Activated CD4-positive, alpha-beta T cell treated with anti-CD3 and anti-CD28 coated beads, Interleukin-2, amount 50 U/mL, for 4 hours (primary cell): ENCODE results near the gene PRPF38B.

Experiments used
- DNase-seq, 2 experiments: peaks; one replicate each; pipeline ENCODE4 v3.0.0-alpha.2; 2020

Gene PRPF38B

GRCh38 chr1:108718927-108719655 is 27.0 kb downstream of the PRPF38B start:
- no peak for DNase-seq

DNA sequence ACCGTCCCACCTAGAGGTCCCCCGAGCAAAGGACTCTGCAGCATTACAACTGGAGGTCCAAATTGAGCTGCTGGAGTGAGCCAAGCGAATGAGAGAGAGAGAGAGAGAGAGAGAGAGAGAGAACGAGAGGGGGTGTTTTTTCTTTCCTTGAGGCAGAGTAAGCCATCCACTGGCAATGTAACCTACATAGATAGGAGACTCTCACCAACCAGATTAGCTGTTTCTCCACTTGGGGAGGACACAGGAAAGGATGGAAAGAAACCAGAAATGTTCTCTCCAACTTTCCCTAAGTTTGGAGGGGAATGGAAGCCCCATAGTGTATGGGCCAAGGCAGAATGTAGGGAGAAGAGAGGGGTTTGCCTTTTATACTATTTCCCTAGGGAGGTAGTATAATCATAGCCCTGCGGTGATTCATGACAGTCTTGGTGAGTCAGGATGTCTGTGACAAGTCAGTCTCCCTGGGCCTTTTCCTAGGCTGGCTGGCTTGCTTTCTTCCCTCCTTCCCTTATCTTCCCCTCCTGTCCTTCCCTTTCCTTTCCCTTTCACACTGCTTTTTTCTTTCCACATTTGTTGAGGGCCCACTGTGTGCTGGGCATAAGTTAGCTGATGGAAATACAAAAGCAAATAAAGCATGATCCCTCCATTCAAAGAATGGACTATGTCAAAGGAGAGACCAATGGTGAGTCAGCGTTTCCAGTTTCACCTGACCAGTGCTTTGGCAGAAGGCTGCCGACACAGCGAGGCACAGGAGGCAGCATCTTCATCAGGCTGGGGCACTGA is 27.7 kb downstream of the PRPF38B start:
- DNase-seq, result no peak

DNA sequence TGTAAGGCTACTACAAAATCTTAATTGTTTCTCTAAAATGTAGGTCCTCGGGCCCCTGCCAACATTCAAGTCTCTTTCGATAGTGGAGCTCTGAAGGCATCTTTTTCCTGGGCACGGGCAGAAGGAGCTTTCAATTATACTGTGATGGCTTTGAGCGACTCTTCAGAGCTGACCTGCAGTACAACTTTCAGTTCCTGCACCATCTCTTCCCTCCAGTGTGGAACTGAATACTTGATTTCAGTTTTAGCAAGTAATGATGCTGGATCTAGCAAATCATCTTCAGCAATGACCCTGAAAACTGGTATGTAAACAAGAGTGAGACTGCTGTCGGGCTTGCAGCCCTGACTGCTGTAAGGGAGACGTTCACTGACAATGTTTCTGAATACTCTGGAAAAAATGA is 30.2 kb downstream of the PRPF38B start:
- DNase-seq, result no peak

DNA sequence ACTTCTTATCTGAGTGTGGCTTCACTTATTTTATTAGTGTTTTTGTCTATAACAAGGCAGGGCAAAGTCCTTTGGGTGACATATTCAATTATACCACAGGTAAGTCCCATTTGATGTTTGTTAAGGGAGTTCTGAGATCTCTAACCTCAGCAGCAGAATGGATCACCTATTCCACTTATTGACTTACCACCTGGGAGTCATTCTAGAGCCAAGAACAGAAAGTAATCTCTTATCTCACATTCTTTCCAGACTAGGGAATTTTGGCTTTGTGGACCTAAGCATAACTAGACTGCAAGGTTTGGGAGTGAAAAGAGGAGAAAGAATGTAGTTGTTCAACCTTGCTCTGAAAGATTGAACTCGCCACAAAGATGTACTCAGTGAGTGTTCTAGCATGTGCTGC is 33.8 kb downstream of the PRPF38B start:
- DNase-seq, result no peak

DNA sequence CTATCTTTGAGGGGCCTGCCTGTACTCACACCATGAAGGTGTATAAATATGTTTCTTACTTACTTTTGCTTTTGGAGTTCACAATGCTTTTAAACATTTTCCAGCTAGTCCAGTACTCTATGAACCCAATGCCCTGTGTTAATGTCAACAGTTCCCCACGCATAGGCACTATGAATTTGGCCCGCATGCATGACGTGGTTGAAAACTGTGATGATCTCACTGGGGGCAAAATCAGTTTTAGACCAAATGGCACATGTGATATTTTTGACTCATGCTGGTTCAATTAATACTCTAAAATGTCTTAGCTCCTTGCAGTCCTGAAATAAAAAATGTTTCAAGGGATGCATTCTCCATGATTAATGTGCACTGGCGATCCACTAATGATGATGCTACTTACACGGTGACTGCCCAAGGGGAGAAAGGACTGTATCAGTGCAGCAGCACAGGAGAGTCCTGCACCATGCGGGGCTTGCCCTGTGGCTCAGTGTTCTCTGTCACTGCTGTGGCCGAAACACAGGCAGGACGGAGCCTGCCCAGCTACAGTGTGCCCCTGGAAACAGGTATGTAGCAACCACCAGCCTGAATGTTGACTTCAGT is 36.3 kb downstream of the PRPF38B start:
- DNase-seq, result no peak

GRCh38 chr1:108729481-108729880 is 37.4 kb downstream of the PRPF38B start:
- no peak for DNase-seq

GRCh38 chr1:108732398-108732797 is 40.3 kb downstream of the PRPF38B start:
- no peak for DNase-seq

DNA sequence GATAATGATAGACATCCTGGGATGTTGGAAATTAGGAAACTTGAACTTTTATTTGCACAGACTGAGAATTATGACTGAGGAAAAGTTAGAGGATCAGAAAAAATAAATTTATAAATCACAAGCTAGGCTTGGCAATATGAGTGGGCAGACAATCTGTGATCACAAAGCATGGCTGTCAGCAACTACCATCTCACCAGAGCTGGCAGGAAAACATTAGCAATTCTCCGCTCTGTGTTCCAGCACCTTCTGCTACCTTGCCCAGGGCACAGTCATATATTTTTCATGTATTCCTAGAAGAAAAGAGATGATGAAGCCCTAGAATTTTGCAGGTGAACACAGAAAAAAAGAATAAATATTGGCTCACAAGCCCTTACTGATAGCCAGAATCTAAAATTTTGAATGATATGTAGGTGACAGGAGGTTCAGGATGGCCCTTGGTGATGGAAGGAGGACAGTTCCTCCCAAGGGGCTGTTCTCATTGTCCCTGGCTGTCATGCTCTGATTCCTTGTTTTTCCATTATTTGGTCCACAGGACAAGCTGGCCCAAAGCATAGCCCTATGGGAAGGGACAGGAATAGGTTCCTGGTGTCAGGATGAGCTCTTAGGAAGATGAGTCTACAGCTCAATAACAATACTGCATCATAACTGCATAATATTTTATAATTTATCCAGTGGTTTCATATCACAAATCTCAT is 42.2 kb downstream of the PRPF38B start:
- DNase-seq, result no peak

GRCh38 chr1:108742253-108742652 is 50.1 kb downstream of the PRPF38B start:
- DNase-seq, result no peak

DNA sequence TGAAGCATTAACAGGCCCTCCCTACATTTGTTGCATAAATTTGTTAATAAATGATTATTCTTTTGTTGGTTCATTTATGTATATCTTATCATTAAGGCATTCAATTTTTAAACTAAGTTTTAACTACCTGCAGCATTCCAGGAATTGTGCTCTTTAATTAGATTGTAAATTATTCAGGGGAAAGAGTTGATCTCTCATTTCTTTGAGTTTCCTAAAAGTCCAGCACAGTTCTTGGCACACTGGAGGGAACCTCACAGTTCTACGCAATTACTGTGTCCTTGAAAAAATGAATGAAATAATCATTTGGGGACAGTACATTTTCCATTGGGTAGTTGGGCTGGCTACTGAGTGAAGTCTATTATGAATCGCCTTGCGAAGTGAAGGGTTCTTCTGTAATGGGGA is 53.9 kb downstream of the PRPF38B start:
- no peak for DNase-seq

GRCh38 chr1:108746382-108747170 is 54.5 kb downstream of the PRPF38B start, which contains the start of gene STXBP3:
Gene STXBP3, plus strand, starts transcription at chr1:108746674. Its CDS starts 64 bp downstream, at chr1:108746738.
- DNase-seq, result peak; percentile 100

GRCh38 chr1:108747171-108747850 is 55.2 kb downstream of the PRPF38B start:
- DNase-seq, result no peak

- no peak for DNase-seq
Measured at GRCh38 chr1:108747898-108748297, 55.8 kb downstream of the PRPF38B start.

DNA sequence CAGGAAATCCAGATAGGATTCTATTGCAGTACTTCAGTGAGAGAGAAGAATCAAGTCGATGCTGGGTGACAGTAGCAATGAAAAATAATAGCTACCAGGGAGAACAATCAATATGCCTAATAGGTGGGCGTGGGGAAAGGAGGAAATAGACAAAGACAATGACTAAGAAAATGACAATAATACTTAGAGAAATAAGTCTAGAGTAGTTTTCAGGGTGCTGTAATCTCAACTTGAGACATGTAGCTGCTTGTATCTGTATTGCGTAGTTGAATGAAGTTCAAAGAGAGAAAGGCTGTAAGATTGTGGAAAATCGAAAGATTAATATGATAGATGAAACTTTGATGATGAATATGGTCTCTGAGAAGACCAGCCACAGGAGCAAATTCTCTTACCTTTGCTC is 57.0 kb downstream of the PRPF38B start:
- no peak for DNase-seq

DNA sequence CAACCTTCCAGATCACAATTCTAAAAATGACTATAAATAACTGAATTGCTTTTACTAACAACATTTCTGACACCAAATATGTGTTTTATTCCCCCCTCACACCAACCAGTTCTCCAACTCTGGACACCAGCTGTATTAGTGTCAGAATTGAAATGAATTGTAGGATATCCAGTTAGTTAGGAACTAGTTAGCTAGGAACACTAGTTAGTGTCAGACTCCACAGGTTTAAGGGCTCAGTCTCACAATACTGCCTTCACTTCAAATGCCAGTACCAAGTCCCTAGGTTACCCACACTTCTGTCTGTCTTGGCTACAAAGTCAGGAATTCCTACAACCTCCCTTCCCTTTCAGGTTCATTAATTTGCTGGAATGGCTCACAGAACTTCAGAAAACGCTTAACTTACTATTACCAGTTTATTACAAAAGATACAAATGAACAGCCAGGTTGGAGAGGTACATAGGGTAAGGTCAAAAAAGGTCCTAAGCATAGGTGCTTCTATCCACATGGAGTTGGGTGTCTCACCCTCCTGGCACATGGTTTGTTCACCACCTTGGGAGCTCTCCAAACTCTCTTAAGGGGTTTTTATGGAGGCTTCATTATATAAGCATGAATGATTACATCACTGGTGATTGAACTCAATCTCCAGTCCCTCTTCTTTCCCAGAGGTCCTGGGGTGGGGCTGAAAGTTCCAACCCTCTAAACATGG is 58.5 kb downstream of the PRPF38B start:
- DNase-seq, result no peak
